OCI-LY1 (cell line): Measurements from ENCODE around the gene DENND4A.

ENCODE experiments used
- CTCF ChIP-seq: fragments of 200-600 bp; sonication (generic), shearing (Covaris generic); IDR thresholded peaks from 2 replicates; pipeline ENCODE4 v1.5.1; 2017; ENCODE audit warnings: mild to moderate bottlenecking, antibody characterized with exemption, low read length, moderate library complexity, mixed read lengths
- EZH2 ChIP-seq: fragments of 200-600 bp; sonication (generic), shearing (Covaris generic); IDR thresholded peaks from 2 replicates; pipeline ENCODE4 v1.8.0; 2017; ENCODE audit warnings: borderline replicate concordance, mixed run types, mild to moderate bottlenecking, antibody characterized with exemption, low read length, moderate library complexity, mixed read lengths

GRCh38 chr15:65688462-65688861 lies 103.6 kb downstream of the DENND4A start:
- TF ChIP-seq CTCF, result no peak
- no peak for TF ChIP-seq EZH2
